Activated T-cell treated with anti-CD3 and anti-CD28 coated beads, Interleukin-2, amount 50 U/mL, for 4 hours (primary cell): Measurements from ENCODE around the gene TMEM219. TPM values are rescaled to one million over a fixed set of nuclear protein-coding genes. Genes with fewer than 3 reads are reported as not detected.

ENCODE experiments used
- ATAC-seq, 2 donors: fragments of 200-7000 bp; cut with Tn5 transposase; one replicate each; pipeline ENCODE4 v1.10.0; 2021
- DNase-seq: peaks from one replicate; pipeline ENCODE4 v3.0.0-alpha.2; 2020
- H3K27me3 Mint-ChIP-seq: one replicate; pipeline ENCODE4 v1.8.0; 2021; ENCODE audit warnings: low read depth, mixed read lengths
- H3K36me3 Mint-ChIP-seq: one replicate; pipeline ENCODE4 v1.8.0; 2022; ENCODE audit warnings: mixed read lengths; ENCODE audit not compliant: insufficient read depth
- H3K4me1 Mint-ChIP-seq: one replicate; pipeline ENCODE4 v1.8.0; 2021; ENCODE audit warnings: low read depth, mixed read lengths
- H3K4me3 Mint-ChIP-seq: one replicate; pipeline ENCODE4 v1.8.0; 2021; ENCODE audit warnings: mild to moderate bottlenecking, moderate library complexity, mixed read lengths
- H3K9me3 Mint-ChIP-seq: one replicate; pipeline ENCODE4 v1.8.0; 2021; ENCODE audit warnings: mixed read lengths
- total RNA-seq, 3 donors: library from RNA; stranded (reverse); gene quantifications; one replicate each; pipeline ENCODE4 v1.2.1, GENCODE V29; 2021

The TMEM219 gene
- total RNA-seq, 3 donors from 2014 or later: 19.3 to 30.8 (median 27.7) TPM

DNA sequence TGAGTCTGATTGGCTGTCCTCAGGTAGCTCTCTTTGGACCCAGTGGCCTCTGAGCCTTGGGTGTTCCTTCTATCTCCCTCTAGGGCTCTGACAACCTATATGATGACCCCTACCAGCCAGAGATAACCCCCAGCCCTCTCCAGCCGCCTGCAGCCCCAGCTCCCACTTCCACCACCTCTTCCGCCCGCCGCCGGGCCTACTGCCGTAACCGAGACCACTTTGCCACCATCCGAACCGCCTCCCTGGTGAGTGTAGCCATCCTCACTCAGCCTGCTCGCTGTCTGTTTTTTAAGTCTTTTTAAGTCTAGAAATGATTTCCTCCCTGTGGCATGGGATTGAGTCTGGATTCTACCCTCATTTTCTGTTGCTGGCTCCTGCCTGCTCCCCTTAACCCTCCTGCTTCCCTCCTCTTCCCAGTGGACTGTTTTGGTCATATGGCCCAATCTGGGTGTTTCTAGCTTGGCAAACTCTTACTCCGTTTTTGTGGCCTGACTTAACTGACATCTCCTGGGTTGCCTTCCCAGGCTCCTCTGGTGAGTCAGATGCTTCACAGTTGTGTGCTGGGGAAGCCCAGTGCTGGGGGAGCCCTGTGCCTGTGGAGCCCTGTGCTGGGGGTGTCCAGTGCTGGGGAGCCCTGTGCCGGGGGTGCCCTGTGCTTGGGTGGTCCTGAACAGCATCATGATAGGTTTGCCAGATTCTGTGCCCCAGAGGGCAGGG is 21.7 kb downstream of the TMEM219 start:
- DNase-seq (no peak), ATAC-seq (no peak)
- Mint-ChIP-seq H3K36me3 (peaks cover 62% of the 10 kb centered on the region), H3K4me1 (no peaks in the 10 kb centered on the region), H3K4me3 (no peak overlapping the region), H3K9me3 (no peaks in the 10 kb centered on the region), H3K27me3 (no peaks in the 10 kb centered on the region)

DNA sequence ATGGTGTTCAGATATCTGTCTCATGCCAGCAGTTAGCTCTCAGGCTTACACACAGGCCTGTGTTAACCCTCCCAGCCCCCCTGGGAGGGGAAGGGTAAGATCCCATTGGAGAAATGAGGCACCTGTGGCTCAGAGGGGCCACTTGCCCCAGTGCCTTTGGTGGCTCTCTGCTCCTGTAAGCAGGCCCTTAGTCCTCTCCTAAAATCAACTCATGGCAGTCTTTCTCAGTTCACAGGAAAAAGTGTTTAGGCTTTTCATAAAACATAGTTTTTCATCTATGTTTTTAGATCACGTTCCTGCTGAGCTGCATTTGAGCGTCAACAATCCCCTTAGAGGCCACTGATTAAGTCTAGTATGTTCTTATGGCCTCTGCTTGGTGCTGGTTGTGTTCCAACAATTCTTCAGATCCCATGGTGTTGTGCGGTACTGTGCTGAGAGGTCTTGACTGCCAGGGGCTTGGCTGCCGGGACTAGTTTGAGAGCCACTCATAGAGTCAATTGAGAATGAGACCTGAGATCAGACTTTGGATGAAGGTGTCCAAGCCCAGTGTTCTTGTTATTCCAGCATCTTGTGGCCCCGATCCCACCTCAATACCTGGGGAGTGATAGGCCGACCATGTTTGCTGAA is 22.4 kb downstream of the TMEM219 start:
- Mint-ChIP-seq H3K36me3 (peaks cover 62% of the 10 kb centered on the region), H3K4me3 (no peak overlapping the region), H3K4me1 (no peaks in the 10 kb centered on the region), H3K27me3 (no peaks in the 10 kb centered on the region), H3K9me3 (no peaks in the 10 kb centered on the region)
- ATAC-seq: no peak
- DNase-seq: no peak

DNA sequence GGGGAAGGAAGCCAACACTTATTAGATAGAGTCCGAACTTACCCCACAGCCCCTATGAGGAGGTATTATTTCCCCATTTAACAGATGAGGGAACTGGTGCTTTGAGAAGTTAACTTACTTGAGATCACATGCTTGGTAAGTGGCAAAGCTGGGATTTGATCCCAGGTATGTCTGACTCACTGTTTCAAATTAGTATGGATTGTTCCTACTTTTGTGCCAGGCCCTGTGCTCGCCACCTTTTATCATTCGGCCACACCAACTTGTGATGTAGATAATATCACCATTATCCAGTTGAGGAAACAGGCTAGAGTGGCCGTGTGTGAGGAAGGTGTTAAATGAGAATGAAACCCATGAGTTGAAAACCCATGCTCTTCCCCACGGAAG is 22.9 kb downstream of the TMEM219 start:
- DNase-seq: no peak
- peaks cover 60% of the 10 kb centered on the region for H3K36me3 Mint-ChIP-seq
- H3K4me3 Mint-ChIP-seq: no peak overlapping the region
- H3K27me3 Mint-ChIP-seq: no peaks in the 10 kb centered on the region
- H3K9me3 Mint-ChIP-seq: no peaks in the 10 kb centered on the region
- no peaks in the 10 kb centered on the region for H3K4me1 Mint-ChIP-seq
- ATAC-seq: no peak

DNA sequence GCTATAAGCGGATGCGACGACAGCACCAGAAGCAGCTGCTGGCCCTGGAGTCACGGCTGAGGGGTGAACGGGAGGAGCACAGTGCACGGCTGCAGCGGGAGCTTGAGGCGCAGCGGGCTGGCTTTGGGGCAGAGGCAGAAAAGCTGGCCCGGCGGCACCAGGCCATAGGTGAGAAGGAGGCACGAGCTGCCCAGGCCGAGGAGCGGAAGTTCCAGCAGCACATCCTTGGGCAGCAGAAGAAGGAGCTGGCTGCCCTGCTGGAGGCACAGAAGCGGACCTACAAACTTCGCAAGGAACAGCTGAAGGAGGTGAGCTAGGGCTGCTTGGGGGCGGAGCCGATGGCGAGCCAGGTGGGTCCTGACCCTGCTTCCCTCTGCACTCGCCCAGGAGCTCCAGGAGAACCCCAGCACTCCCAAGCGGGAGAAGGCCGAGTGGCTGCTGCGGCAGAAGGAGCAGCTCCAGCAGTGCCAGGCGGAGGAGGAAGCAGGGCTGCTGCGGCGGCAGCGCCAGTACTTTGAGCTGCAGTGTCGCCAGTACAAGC is 23.5 kb downstream of the TMEM219 start:
- Mint-ChIP-seq H3K9me3 (no peaks in the 10 kb centered on the region), H3K4me3 (no peak overlapping the region), H3K36me3 (peaks cover 57% of the 10 kb centered on the region), H3K27me3 (no peaks in the 10 kb centered on the region), H3K4me1 (no peaks in the 10 kb centered on the region)
- no peak for ATAC-seq
- DNase-seq: no peak

DNA sequence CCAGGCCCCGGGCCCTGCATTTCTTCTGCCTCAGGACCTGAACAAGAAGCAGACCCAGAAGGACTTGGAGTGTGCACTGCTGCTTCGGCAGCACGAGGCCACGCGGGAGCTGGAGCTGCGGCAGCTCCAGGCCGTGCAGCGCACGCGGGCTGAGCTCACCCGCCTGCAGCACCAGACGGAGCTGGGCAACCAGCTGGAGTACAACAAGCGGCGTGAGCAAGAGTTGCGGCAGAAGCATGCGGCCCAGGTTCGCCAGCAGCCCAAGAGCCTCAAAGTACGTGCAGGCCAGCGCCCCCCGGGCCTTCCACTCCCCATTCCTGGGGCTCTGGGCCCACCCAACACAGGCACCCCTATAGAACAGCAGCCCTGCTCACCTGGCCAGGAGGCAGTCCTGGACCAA is 24.4 kb downstream of the TMEM219 start:
- peaks cover 54% of the 10 kb centered on the region for H3K36me3 Mint-ChIP-seq
- no peaks in the 10 kb centered on the region for H3K4me1 Mint-ChIP-seq
- ATAC-seq: no peak
- no peaks in the 10 kb centered on the region for H3K27me3 Mint-ChIP-seq
- no peaks in the 10 kb centered on the region for H3K9me3 Mint-ChIP-seq
- no peak for DNase-seq
- no peak overlapping the region for H3K4me3 Mint-ChIP-seq

DNA sequence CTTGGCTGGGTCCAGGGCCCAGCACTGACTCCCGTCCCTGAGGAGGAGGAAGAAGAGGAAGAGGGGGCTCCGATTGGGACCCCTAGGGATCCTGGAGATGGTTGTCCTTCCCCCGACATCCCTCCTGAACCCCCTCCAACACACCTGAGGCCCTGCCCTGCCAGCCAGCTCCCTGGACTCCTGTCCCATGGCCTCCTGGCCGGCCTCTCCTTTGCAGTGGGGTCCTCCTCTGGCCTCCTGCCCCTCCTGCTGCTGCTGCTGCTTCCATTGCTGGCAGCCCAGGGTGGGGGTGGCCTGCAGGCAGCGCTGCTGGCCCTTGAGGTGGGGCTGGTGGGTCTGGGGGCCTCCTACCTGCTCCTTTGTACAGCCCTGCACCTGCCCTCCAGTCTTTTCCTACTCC is 25.1 kb downstream of the TMEM219 start:
- no peak overlapping the region for H3K4me3 Mint-ChIP-seq
- H3K27me3 Mint-ChIP-seq: no peaks in the 10 kb centered on the region
- no peaks in the 10 kb centered on the region for H3K4me1 Mint-ChIP-seq
- no peak for DNase-seq
- peaks cover 50% of the 10 kb centered on the region for H3K36me3 Mint-ChIP-seq
- no peaks in the 10 kb centered on the region for H3K9me3 Mint-ChIP-seq
- no peak for ATAC-seq

DNA sequence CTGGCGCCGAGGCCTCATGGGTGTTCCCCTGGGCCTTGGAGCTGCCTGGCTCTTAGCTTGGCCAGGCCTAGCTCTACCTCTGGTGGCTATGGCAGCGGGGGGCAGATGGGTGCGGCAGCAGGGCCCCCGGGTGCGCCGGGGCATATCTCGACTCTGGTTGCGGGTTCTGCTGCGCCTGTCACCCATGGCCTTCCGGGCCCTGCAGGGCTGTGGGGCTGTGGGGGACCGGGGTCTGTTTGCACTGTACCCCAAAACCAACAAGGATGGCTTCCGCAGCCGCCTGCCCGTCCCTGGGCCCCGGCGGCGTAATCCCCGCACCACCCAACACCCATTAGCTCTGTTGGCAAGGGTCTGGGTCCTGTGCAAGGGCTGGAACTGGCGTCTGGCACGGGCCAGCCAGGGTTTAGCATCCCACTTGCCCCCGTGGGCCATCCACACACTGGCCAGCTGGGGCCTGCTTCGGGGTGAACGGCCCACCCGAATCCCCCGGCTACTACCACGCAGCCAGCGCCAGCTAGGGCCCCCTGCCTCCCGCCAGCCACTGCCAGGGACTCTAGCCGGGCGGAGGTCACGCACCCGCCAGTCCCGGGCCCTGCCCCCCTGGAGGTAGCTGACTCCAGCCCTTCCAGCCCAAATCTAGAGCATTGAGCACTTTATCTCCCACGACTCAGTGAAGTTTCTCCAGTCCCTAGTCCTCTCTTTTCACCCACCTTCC is 25.6 kb downstream of the TMEM219 start:
- no peak for DNase-seq
- peaks cover 49% of the 10 kb centered on the region for H3K36me3 Mint-ChIP-seq
- no peaks in the 10 kb centered on the region for H3K4me1 Mint-ChIP-seq
- no peak overlapping the region for H3K4me3 Mint-ChIP-seq
- H3K9me3 Mint-ChIP-seq: no peaks in the 10 kb centered on the region
- H3K27me3 Mint-ChIP-seq: no peaks in the 10 kb centered on the region
- no peak for ATAC-seq

DNA sequence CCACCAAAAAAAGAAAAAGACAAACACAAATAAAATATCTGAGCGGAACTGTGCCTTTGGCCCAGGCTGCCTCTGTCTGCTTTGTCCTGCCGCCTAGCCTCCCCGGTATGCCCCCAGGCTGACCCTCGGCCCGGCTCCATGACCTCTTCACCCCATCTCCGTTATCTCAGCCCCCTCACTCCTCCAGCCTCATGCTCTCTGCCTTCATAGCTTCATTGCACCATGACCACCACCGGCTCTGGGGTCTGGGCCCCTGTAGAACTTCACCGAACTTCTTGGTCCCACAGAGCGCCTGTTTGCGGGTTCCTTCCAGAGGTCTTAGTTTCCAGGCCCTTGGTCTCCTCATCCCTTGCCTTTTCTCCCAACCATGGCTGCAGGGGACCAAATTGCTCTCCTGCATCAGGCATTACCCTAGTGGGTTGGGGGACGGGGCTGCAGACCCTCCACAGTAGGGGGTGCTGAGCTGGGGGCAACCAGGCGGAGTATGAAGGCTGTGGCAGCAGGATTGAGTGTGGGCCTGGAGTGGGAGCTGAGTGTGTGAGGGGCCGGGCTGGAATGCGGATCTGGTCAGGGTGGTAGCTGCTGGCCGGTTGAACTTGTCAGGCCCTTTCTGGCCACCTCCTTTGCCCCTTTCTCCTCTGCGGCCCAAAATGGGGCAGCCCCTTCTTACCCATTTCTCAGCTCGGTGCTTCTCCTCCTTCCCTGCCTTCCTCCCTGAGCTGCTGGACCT is 26.6 kb downstream of the TMEM219 start:
- H3K4me1 Mint-ChIP-seq: no peaks in the 10 kb centered on the region
- H3K27me3 Mint-ChIP-seq: no peaks in the 10 kb centered on the region
- H3K4me3 Mint-ChIP-seq: no peak overlapping the region
- H3K36me3 Mint-ChIP-seq: peaks cover 47% of the 10 kb centered on the region
- DNase-seq: no peak
- no peak for ATAC-seq
- no peaks in the 10 kb centered on the region for H3K9me3 Mint-ChIP-seq

DNA sequence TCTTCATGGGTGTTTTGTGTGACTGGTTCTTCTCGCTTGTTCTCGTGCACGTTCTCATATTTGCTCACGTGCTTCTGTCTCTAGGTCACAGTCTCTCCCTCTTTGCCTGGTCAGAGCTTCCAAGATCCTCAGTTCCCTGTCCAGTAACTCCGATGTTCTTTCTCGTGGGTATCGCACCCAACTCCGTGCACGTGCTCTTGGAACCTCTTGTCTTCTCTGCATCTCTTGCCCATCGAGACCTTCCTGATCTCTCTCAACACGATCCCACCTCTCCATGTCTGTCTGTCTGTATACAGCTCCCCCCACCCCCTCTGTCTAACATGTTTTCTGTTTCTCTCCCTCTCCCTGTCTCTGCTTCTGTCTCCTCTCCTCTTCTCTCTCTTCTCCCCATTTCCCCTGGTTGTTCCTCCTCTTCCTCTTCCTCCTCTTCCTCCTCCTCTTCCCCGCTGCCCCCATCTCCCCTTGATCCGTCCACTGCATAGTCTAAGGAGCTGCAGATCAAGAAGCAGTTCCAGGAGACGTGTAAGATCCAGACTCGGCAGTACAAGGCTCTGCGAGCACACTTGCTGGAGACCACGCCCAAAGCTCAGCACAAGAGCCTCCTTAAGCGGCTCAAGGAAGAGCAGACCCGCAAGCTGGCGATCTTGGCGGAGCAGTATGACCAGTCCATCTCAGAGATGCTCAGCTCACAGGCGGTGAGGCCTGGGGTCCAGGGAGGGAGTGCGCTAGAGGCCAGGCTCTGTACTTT is 27.4 kb downstream of the TMEM219 start:
- Mint-ChIP-seq H3K4me3 (no peak overlapping the region), H3K36me3 (peaks cover 47% of the 10 kb centered on the region), H3K4me1 (peaks cover 6% of the 10 kb centered on the region), H3K9me3 (no peaks in the 10 kb centered on the region), H3K27me3 (no peaks in the 10 kb centered on the region)
- no peak for ATAC-seq
- DNase-seq: no peak

DNA sequence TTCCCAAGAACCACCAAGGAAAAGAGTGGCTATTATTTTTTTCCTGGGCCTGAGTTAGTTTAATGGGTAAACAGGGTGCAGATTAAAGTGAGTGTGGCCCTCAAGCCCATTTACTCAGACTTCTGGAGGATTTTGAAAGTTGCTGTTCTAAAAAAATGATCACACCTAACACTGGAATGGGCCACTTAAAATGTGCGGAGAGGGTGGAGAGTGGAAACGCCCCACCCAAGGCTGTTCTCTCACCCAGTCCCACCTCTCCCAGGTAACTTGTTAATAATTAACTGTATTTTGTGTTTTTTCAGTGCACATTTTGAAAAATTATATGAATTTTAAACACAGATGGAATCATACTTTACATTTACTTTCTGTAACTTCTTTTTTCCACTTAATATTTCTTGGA is 28.2 kb downstream of the TMEM219 start:
- DNase-seq: no peak
- Mint-ChIP-seq H3K36me3 (peaks cover 40% of the 10 kb centered on the region), H3K4me1 (peaks cover 13% of the 10 kb centered on the region), H3K9me3 (no peaks in the 10 kb centered on the region), H3K27me3 (no peaks in the 10 kb centered on the region), H3K4me3 (no peak overlapping the region)
- ATAC-seq: no peak

DNA sequence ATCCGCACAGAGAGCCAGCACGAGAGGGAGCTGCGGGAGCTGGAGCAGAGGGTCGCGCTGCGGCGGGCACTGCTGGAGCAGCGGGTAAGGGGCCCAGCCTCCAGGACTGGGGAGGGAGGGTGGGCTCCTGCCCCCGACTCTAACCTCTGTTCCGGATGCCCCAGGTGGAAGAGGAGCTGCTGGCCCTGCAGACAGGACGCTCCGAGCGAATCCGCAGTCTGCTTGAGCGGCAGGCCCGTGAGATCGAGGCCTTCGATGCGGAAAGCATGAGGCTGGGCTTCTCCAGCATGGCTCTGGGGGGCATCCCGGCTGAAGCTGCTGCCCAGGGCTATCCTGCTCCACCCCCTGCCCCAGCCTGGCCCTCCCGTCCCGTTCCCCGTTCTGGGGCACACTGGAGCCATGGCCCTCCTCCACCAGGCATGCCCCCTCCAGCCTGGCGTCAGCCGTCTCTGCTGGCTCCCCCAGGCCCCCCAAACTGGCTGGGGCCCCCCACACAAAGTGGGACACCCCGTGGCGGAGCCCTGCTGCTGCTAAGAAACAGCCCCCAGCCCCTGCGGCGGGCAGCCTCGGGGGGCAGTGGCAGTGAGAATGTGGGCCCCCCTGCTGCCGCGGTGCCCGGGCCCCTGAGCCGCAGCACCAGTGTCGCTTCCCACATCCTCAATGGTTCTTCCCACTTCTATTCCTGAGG is 29.1 kb downstream of the TMEM219 start:
- no peaks in the 10 kb centered on the region for H3K27me3 Mint-ChIP-seq
- DNase-seq: no peak
- peaks cover 21% of the 10 kb centered on the region for H3K4me1 Mint-ChIP-seq
- H3K9me3 Mint-ChIP-seq: no peaks in the 10 kb centered on the region
- ATAC-seq: no peak
- no peak overlapping the region for H3K4me3 Mint-ChIP-seq
- peaks cover 32% of the 10 kb centered on the region for H3K36me3 Mint-ChIP-seq

DNA sequence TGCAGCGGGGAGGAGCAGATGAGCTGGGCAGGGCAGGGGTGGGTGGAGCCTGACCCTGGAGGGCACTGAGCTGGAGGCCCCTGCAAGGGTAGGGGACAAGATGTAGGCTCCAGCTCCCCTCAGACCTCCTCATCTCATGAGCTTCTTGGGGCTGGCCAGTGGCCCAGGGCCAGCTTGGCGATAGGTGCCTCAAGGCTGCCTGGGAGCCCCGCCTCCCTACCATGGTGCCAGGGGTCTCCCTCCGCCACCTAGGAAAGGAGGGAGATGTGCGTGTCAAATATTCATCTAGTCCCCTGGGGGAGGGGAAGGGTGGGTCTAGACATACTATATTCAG is 29.7 kb downstream of the TMEM219 start:
- no peak overlapping the region for H3K4me3 Mint-ChIP-seq
- peaks cover 30% of the 10 kb centered on the region for H3K36me3 Mint-ChIP-seq
- H3K9me3 Mint-ChIP-seq: no peaks in the 10 kb centered on the region
- ATAC-seq (no peak), DNase-seq (no peak)
- no peaks in the 10 kb centered on the region for H3K27me3 Mint-ChIP-seq
- H3K4me1 Mint-ChIP-seq: peaks cover 22% of the 10 kb centered on the region

DNA sequence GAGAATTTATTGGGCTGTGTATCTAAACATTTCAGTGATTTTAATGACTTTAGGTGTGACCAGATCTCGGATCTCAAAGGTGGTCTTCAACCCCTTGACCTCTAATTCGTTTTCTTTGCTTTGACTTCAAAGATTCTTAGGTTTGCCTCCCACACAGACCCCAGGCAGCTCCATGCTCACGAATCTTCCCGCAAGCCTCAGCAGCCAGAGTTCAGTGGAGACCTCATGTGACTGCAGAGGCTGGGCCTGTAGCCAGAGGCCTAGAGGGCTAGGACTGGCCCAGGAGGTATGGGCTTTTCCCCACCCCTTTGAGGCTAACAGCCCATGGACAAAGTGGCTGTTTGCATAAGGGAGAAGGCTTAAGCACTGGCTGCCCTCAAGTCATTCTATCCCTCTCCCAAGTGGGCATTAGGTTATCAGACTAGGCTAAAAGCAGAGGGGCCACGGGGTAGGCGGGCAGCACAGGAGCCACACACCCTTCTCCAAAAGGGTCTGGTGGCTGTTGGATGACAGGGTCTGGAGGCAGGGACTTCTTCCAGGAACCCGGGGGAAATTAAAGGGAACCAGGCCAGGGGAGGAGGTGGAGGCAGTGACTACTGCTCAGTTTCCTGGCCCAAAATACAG is 30.6 kb downstream of the TMEM219 start:
- Mint-ChIP-seq H3K9me3 (no peaks in the 10 kb centered on the region), H3K36me3 (peaks cover 27% of the 10 kb centered on the region), H3K4me1 (peaks cover 27% of the 10 kb centered on the region), H3K4me3 (no peak overlapping the region), H3K27me3 (no peaks in the 10 kb centered on the region)
- DNase-seq (no peak), ATAC-seq (no peak)
